SK-N-MC (cell line): ENCODE measurements around the gene CRACDL.

Experiments
- EZH2 ChIP-seq: fragments of 200-600 bp; sonication (generic); IDR thresholded peaks from one replicate; pipeline ENCODE4 v1.6.1; 2017; ENCODE audit warnings: antibody characterized with exemption
- FOXP2 ChIP-seq: optimal IDR thresholded peaks from 2 replicates; pipeline ENCODE3; 2011; ENCODE audit warnings: mild to moderate bottlenecking, moderate library complexity; ENCODE audit not compliant: insufficient read depth; ENCODE audit errors: extremely low read length, control extremely low read depth
- POLR2AphosphoS5 ChIP-seq: IDR thresholded peaks from 2 replicates; pipeline ENCODE4 v1.6.1; 2012; ENCODE audit warnings: mild to moderate bottlenecking, low read depth, low read length, borderline replicate concordance

DNA sequence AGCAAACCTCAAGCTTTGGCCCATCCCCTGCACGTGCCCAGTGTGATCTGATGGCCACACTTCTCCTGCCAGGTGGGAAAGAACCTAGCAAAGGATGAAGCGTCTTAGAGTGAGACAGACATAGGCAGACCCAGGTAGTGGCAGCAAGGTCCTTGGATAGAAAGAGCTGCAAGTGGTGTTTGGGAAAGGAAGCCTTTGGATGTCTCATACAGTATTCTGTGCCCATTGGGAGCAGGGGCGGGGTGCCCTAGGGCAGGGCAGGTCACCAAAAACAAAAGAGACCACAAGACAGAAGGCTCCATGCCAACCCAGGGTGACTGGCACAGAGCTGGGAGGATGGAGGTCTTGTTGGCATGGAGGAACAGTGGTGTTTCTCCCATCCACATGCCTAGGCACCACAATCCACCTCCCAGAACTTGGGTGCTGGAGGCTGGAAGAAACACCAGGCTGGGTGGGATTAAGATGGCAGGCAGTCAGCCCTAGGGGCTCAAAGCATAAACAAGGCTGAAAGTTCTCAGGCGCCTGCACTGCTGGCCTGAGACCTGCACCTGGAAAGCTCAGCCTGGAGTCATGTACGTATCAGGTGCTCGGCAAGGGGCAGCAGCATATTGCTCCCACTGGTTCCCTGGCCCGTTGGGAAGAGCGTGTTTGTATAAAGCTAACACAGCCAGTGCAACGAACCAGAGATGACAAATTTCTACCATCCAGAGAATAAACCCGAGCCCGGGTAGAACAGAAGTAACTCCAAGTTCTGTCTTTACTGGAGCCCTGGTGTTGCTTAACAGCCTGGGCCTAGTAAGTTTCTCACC, 52.9 kb downstream of the CRACDL start:
- TF ChIP-seq POLR2AphosphoS5 (no peak), EZH2 (no peak), FOXP2 (no peak)
